Stimulated activated naive CD8-positive, alpha-beta T cell treated with anti-CD3 and anti-CD28 coated beads, Interleukin-15, Interleukin-2, amounts not matched to agents 100 ng/mL and 50 ng/mL, for 24 hours (primary cell): Measurements from ENCODE around the gene PLVAP.

Experiments
- H3K27ac Mint-ChIP-seq: one replicate; pipeline ENCODE4 v1.8.0; 2021; ENCODE audit warnings: mild to moderate bottlenecking, mixed read lengths
- H3K27me3 Mint-ChIP-seq: one replicate; pipeline ENCODE4 v1.8.0; 2021; ENCODE audit warnings: mixed read lengths
- H3K36me3 Mint-ChIP-seq: one replicate; pipeline ENCODE4 v1.8.0; 2021; ENCODE audit warnings: low read depth, mixed read lengths
- H3K4me1 Mint-ChIP-seq: one replicate; pipeline ENCODE4 v1.8.0; 2021; ENCODE audit warnings: low read depth, mixed read lengths
- H3K4me3 Mint-ChIP-seq: one replicate; pipeline ENCODE4 v1.8.0; 2021; ENCODE audit warnings: mild to moderate bottlenecking, mixed read lengths
- H3K9me3 Mint-ChIP-seq: one replicate; pipeline ENCODE4 v1.8.0; 2021; ENCODE audit warnings: mixed read lengths

PLVAP gene

DNA sequence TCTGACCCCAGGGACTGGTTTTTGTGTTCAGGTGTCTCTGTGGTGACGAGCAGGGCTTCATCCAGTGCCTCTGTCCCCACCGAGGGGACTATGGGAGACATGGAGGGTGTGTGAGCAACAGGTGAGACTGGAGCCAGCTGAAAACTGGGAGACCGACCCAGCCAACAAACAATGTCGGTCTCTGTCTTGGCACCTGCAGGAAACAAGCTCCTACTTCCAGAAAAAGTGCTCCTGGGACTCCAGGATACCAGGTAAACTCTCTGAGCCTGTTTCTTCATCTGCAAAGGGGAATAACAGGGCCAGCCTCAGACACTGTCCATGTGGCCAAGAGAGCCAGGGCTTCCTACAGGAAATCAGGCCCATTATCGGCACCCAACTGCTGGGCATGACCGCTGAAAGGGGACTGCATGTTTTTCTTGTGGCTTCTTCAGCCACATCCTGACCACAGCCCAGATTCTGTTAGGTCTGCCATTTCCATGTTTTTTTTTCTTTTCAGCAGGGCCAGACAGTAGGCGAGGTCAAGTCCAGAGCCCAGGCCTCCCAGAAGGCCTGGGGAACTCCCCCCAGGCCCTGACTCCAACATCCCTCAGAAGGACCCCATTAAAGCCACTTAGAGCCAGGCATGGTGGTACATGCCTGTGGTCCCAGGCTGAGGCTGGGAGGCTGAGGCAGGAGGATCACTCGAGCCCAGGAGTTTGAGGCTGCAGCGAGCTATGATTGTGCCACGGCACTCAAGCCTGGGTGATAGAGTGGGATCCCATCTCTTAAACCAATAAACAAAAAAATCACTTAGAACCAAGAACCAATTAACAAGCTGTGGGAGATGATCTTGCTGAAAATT is 29.1 kb upstream of the PLVAP start:
- H3K9me3 Mint-ChIP-seq = no peaks in the 10 kb centered on the region
- H3K27me3 Mint-ChIP-seq = no peaks in the 10 kb centered on the region
- peaks cover 26% of the 10 kb centered on the region for H3K4me1 Mint-ChIP-seq
- peaks cover 26% of the 10 kb centered on the region for H3K36me3 Mint-ChIP-seq
- H3K4me3 Mint-ChIP-seq = peak overlapping the region; percentile 89
- peak overlapping the region; percentile 95 for H3K27ac Mint-ChIP-seq

DNA sequence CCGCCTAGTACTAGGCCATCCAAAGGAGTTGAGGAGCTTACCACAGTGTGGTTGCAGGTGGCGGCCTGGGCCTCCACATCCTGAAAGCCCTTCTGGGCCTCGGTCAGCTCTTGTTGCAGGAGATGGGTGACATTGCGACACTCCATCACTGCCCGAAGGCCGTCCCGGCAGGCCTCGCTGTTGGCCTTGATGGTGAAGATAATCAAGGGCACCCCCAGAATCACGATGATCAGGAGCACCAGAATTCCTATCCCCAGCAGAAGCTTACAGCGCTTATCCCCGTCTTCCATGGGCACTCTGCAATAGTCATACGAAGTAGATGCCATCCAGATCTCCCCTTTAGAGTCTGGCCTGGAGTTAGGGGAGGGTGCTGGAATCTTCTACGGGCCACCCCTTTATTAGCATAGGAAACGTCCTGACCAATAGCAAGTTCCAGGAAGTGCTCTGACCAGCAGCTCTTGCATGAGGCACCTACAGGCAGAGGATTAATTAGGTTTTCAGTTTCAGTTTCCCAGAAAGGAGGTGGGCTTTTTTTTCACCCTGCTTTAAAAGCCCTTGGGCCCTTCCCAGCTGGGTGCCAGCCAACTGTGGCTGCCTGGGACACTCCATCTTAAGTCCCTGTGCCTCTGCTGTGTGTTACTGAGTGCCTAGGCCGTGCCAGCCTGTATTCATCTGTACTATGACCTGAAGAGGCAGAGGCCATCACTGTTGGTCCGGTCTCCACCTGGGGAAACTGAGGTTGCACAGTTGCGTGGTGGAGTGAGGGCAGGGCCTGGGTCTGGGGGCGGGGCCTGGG is 28.3 kb upstream of the PLVAP start, which contains the start of gene BST2:
TSS of gene BST2 (minus strand) at position 381 of the 796 bp plus-strand sequence. CDS start at position 326, 55 bp downstream.
- peaks cover 26% of the 10 kb centered on the region for H3K4me1 Mint-ChIP-seq
- no peaks in the 10 kb centered on the region for H3K27me3 Mint-ChIP-seq
- H3K27ac Mint-ChIP-seq = peak within 1 kb of the TSS; percentile 95
- no peaks in the 10 kb centered on the region for H3K9me3 Mint-ChIP-seq
- H3K4me3 Mint-ChIP-seq = peak within 1 kb of the TSS; percentile 89
- peaks cover 26% of the 10 kb centered on the region for H3K36me3 Mint-ChIP-seq

DNA sequence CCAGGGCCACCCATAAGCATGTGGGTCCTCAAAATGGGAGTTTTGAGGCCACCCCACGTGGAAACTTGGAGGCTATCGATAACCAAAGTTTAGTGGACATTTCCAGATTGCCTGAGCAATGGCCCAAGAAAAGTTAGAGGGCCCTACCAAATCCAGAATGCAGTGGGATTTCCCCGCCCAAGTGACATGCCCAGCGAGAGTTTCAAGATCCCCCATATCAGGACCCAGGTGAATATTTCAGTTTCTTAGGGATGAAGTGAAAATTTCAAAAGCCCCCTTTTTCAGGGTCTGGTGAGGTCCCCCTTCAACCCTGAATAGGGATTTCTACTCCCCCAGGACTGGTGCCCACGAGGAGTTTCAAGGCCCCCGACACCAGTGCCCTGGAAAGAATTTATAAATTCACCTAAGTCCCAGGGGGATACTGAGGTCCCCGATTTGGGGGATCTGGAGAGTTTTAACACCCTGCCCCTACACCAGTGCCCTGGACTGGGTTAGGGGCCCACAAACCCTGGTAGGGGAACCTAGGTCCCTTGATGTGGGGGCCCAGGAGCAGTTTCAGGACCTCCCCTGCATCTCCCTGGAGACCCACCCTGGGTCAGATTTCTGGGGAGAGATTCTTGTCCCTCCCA is 27.6 kb upstream of the PLVAP start:
- no peaks in the 10 kb centered on the region for H3K27me3 Mint-ChIP-seq
- peak overlapping the region; percentile 95 for H3K27ac Mint-ChIP-seq
- peak overlapping the region; percentile 89 for H3K4me3 Mint-ChIP-seq
- H3K36me3 Mint-ChIP-seq = peaks cover 26% of the 10 kb centered on the region
- no peaks in the 10 kb centered on the region for H3K9me3 Mint-ChIP-seq
- H3K4me1 Mint-ChIP-seq = peaks cover 26% of the 10 kb centered on the region

DNA sequence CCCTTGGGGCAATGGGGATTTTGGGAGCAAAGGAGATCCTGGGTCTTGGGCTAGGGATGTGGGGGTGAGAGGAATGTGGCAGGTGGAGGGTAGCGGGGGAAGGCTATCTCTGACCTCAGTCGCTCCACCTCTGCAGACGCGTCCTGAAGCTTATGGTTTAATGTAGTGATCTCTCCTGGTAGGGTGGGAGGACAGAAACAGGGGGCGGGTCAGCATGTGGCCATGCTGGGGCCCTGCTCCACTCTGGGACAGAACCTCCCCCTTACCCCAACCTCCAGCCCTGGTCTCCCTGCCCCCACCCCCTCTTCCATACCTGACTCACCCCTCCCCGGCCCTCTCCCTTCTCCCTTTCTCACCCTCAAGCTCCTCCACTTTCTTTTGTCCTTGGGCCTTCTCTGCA is 26.9 kb upstream of the PLVAP start:
- H3K4me3 Mint-ChIP-seq = peak overlapping the region; percentile 89
- H3K9me3 Mint-ChIP-seq = no peaks in the 10 kb centered on the region
- no peaks in the 10 kb centered on the region for H3K27me3 Mint-ChIP-seq
- peak overlapping the region; percentile 85 for H3K27ac Mint-ChIP-seq
- peaks cover 26% of the 10 kb centered on the region for H3K4me1 Mint-ChIP-seq
- H3K36me3 Mint-ChIP-seq = peaks cover 26% of the 10 kb centered on the region

DNA sequence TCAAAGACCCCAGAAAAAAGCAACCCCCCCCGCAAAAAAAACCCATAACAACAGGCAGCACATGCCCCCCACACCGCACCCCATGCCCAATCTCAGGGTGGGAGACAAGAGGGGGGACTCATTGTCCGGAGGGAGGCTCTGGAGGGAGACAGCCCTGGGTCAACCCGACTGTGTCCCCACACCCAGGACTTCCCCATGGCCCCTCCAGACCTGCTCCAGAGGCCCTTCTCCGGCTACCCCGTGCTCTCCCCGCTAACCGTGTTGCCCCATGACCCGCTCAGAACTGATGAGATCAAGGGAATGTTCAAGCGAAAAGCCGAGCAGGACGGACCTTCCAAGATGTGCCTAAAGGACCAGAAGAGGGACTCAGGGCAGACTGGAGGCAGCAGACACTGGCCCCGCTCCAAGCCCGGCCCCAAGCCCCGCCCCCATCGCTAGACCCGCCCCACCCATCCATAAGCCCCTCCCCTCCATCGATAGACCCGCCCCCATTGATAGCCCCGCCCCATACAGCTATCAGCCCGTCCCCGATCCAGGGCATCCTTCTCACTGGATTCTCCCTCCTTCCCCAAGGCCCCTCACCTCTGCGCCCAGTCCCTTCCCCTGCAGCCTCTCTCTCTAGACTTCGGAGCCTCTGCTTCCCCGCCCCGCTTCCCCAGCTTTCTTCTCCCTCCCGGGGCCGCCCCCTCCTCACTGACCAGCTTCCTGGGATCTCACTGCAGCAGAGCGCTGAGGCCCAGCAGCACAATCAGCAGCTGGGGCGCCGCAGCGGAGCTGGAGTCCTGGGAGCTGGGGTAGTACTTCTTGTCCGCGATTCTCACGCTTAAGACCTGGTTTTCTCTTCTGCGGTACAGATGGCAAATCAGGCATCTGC is 26.1 kb upstream of the PLVAP start:
- H3K4me1 Mint-ChIP-seq = peaks cover 26% of the 10 kb centered on the region
- no peaks in the 10 kb centered on the region for H3K27me3 Mint-ChIP-seq
- peak overlapping the region; percentile 49 for H3K27ac Mint-ChIP-seq
- peak overlapping the region; percentile 89 for H3K4me3 Mint-ChIP-seq
- peaks cover 28% of the 10 kb centered on the region for H3K36me3 Mint-ChIP-seq
- H3K9me3 Mint-ChIP-seq = no peaks in the 10 kb centered on the region

DNA sequence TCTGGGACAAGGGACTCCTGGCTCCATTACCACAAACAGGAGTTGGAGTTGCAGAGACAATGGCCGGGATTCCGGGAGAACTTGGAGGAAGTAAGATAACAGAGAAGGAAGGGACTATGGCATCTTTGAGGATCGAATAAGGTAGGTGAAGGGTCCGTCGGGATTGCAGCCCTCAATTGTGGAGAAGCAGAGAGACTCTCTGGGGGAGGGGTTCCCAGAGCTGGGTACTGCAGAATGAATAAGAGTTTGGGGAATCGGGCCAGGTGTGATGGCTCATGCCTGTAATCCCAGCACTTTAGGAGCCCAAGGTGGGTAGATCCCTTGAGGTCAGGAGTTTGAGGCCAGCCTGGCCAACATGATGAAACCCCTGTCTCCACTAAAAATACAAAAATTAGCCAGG is 24.5 kb upstream of the PLVAP start:
- Mint-ChIP-seq H3K36me3 (peaks cover 23% of the 10 kb centered on the region), H3K27me3 (no peaks in the 10 kb centered on the region), H3K4me1 (peaks cover 14% of the 10 kb centered on the region)

DNA sequence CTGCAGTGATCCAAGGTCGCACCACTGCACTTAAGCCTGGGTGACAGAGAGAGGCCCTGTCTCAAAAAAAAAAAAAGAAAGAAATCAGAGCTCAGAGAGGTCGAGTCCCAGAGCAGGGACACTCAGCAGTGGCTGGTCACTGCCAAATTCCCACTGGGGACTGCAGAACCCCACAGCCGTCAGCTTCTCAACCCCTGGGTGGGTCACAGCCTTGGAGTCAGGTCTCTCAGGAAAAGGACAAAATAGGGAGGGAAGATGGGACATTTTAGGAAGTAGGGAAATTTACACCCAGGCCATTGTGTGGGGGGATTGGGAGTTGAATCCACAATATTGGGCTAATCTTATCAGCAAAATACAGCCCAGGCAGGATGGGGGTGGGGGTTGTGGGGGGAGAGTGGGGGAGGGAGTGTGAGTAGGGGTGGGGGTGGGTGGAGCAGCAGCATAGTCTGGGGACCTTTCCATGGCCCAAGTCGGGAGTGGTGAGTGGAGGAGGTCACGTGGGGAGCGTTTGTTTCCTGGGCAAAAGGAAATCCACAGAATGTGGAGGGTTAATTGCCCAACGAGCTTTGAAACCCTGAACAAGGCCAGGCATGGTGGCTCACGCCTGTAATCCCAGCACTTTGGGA is 21.9 kb upstream of the PLVAP start:
- Mint-ChIP-seq H3K9me3 (no peaks in the 10 kb centered on the region), H3K36me3 (peaks cover 20% of the 10 kb centered on the region), H3K4me3 (no peak overlapping the region), H3K27me3 (no peaks in the 10 kb centered on the region), H3K27ac (no peak overlapping the region), H3K4me1 (peaks cover 10% of the 10 kb centered on the region)

More for the DNA sequence above, 24.5 kb upstream of the PLVAP start:
- H3K27ac Mint-ChIP-seq = no peak overlapping the region
- H3K9me3 Mint-ChIP-seq = no peaks in the 10 kb centered on the region
- H3K4me3 Mint-ChIP-seq = no peak overlapping the region

DNA sequence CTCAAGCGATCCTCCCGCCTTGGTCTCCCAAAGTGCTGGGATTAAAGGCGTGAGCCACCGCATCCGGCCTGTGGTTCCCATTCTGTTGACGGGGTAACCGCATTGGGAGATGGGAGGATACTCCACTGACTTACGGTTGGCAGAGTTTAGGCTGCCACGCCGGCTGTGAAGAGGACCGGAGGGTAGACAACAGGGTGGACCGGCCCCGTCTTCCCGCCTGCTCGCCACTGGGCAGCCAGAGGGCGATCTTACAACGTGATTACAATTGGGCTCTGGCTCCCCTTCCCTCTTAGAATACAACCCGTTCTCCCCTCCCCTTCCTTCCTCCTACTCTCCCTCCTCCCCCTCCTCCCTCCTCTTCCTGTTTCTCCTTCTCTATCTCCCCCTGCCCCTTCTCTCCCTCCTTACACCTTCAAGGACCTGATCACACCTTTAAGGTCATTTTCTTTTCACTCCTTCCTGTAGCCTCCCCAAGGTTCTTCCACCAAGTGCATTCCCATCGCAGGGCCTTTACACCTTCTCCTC is 17.8 kb upstream of the PLVAP start:
- Mint-ChIP-seq H3K9me3 (no peaks in the 10 kb centered on the region), H3K27me3 (no peaks in the 10 kb centered on the region), H3K4me1 (peaks cover 28% of the 10 kb centered on the region), H3K27ac (peak overlapping the region; percentile 52), H3K36me3 (peaks cover 3% of the 10 kb centered on the region), H3K4me3 (peak overlapping the region; percentile 30)

DNA sequence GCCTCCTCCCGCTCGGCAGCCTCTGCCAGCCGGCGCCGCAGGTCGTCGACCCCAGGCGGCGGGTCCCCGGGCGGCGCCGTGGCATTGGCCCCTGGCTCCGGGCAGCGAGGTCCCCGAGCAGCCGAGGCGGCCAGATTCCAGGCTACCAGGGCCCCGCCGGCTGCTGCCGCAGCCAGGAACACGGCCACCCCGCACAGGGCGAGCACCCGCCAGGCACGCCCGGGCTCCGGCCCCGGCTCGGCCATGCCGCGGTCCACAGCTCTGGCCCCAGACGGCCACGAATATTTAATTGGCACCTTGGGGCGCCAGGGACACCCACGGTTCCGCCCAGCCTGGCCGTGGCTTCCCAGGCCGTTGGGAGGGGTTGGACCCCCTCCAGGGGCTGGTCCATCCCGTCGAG is 16.8 kb upstream of the PLVAP start, which contains the start of gene CCDC194:
TSS of gene CCDC194 (minus strand) at position 283 of the 400 bp plus-strand sequence. CDS start at position 245, 38 bp downstream.
- H3K4me1 Mint-ChIP-seq = peaks cover 28% of the 10 kb centered on the region
- H3K36me3 Mint-ChIP-seq = peaks cover 2% of the 10 kb centered on the region
- H3K9me3 Mint-ChIP-seq = peaks cover 4% of the 10 kb centered on the region
- peaks cover 7% of the 10 kb centered on the region for H3K27me3 Mint-ChIP-seq
- H3K4me3 Mint-ChIP-seq = no peak within 1 kb of the TSS
- peak within 1 kb of the TSS; percentile 52 for H3K27ac Mint-ChIP-seq

DNA sequence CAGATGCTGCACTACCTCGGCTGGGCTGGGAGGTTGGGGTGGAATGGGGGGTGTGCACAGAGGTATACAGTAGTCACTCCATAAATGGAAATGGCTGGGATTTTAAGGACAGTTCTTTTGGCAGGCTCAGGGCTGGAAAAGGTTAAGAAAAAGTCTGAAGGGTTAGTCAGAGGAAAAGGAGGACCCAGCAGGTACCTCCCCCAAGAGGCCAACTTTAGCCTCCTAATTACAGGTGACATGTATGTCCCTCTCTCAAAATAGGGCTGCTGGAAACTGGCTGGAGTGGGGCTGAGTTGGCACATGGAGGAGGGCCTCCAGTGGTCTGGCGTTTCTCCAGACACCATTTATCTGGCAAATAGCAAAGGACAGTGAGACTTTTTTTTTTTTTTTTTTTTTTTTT is 15.9 kb upstream of the PLVAP start:
- Mint-ChIP-seq H3K9me3 (peaks cover 4% of the 10 kb centered on the region), H3K4me3 (no peak overlapping the region), H3K4me1 (peaks cover 28% of the 10 kb centered on the region), H3K27ac (no peak overlapping the region), H3K36me3 (no peaks in the 10 kb centered on the region), H3K27me3 (peaks cover 8% of the 10 kb centered on the region)

DNA sequence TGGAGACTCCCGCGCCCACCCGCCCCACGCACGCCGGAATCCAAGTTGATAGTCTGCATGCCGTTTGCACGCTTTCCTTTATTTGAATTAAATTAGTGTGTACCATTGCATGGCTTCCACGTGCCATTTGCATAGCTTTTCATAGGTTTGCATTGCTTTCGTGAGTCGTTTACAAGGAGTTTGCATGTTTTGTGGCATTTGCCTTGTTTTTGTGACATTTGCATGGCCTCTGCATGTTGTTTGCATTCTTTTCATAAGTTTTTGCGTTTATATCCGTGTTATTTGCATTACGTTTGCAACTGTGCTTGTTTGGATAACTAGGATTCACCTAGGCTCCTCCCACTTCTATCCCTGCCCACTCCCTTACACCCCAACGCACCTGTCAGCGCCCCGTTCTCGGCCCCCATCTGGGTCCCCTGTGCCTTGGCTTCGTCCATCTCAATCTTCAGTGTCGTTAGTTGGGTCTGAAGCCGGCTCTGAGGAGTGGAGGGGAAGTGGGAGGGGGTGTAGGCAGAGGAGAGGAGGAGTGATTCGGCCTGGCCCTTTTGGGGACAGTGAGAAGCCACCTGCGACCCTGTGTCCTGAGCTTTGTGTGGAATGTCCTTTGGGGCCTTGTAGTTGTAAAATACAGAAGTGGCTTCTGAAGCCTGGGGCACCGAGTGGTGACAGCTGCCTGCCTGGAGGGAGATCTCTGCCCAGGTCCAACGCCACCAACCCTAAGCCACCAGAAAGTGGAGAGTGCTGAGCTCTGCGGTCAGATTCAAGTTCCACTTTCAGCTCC is 14.4 kb upstream of the PLVAP start:
- H3K9me3 Mint-ChIP-seq = peaks cover 4% of the 10 kb centered on the region
- no peaks in the 10 kb centered on the region for H3K36me3 Mint-ChIP-seq
- peak overlapping the region; percentile 79 for H3K4me3 Mint-ChIP-seq
- no peak overlapping the region for H3K27ac Mint-ChIP-seq
- peaks cover 8% of the 10 kb centered on the region for H3K27me3 Mint-ChIP-seq
- peaks cover 28% of the 10 kb centered on the region for H3K4me1 Mint-ChIP-seq

DNA sequence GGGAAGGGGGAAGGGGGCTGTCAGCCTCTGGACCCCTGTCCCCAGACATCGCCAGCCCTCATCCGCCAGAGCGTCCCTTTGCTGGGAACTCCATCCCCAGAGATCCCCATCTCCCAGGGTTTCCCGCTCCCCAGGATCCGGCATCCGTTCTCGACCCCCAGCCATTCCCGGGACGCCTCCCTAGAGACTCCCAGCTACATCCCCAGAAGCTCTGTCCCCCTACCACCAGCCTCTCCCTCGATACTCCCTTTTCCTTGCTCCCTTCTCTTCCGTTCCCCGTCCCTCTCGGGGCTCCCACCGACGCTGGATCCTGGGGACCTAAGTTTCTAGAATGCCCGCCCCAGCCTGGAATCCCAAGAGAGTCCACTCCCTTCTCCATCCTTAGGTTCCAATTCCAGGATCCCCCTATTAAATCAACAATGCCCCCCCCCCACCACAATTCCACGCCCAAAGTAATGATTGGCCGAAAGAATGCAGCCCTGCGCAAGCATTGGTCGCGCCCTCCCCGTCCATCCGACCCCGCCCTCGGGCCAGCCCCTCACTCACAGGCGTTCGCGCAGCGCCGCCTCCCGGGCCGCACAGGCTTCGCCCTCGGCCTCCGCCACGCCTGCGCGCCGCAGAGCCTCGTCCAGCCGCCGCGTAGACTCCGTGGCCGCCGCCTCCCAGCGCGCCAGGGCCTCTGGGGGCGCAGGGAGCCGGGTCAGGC is 13.7 kb upstream of the PLVAP start:
- Mint-ChIP-seq H3K36me3 (no peaks in the 10 kb centered on the region), H3K4me1 (peaks cover 28% of the 10 kb centered on the region), H3K4me3 (peak overlapping the region; percentile 81), H3K27me3 (peaks cover 8% of the 10 kb centered on the region), H3K27ac (peak overlapping the region; percentile 52), H3K9me3 (peaks cover 4% of the 10 kb centered on the region)
